Measurements from ENCODE around the gene KNDC1.

Gene KNDC1

GRCh38 chr10:133206356-133207040 lies 46.5 kb downstream of the KNDC1 start:
- DNase-seq (ENCODE audit: low spot score), result no peak

DNA sequence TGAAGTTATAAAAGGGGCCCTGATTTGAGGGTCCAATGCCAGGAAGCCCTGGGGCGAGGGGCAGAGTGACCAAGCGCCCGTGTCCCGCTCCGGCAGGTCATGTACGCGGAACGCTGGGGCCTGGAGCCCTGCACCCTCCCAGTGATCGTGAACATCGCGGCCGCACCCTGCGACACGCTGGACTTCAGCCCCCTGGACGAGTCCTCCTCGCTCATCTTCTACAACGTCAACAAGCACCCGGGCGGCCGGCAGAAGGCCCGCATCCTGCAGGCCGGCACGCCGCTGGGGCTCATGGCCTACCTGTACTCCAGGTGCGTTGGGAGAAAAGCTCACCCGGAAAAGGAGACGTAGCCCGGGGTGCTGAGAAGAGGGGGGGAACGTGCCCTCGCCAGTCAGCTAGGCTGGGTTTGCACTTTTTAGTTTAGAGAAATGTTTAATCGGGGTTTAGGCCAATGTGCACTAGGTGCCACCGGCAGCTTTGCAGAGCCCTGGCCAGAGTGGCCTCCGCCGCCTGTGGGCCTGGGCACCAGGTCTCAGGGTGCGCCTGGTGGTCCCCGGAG lies 47.1 kb downstream of the KNDC1 start:
- no peak for DNase-seq (ENCODE audit: low spot score)

- no peak for DNase-seq (ENCODE audit: low spot score)
These were observed 47.6 kb downstream of the KNDC1 start for GRCh38 chr10:133207627-133208026.

DNA sequence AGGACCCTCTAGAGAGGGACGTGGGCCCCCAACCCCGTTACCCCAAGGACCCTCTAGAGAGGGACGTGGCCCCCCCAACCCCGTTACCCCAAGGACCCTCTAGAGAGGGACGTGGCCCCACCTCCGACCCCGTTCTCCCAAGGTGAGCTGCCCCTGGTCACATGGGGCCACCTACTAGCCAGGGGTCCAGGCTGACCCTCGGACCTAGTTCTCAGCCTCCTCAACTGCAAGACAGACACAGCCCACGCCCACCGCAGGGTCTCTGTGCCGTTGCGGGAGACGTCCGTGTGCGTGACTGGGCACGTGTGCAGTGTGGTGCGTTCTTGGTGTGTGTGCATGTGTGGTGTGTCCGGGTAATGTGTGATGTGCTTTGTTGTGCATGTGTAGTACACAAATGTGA lies 48.4 kb downstream of the KNDC1 start:
- no peak for DNase-seq (ENCODE audit: low spot score)

DNA sequence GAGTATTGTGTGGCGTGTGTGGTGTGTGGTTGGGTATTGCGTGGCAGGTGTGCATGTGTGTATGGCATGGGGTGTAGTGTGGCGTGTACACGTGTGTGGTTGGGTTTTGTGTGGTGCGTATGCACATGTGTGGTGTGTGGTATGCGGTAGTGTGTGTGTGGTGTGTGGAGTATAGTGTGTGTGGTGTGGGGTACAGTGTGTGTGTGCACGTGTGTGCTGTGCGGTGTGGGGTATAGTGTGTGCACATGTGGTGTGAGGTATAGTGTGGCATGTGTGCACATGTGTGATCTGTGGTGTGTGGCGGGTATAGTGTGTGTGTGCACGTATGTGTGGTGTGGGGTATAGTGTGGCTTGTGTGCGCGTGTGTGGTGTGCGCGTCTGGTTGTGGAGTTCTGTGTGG lies 49.1 kb downstream of the KNDC1 start:
- no peak for DNase-seq (ENCODE audit: low spot score)

GRCh38 chr10:133209641-133210040 lies 49.6 kb downstream of the KNDC1 start:
- no peak for DNase-seq (ENCODE audit: low spot score)

- DNase-seq (ENCODE audit: low spot score), result no peak
These were observed 50.5 kb downstream of the KNDC1 start for GRCh38 chr10:133210398-133211140.

DNA sequence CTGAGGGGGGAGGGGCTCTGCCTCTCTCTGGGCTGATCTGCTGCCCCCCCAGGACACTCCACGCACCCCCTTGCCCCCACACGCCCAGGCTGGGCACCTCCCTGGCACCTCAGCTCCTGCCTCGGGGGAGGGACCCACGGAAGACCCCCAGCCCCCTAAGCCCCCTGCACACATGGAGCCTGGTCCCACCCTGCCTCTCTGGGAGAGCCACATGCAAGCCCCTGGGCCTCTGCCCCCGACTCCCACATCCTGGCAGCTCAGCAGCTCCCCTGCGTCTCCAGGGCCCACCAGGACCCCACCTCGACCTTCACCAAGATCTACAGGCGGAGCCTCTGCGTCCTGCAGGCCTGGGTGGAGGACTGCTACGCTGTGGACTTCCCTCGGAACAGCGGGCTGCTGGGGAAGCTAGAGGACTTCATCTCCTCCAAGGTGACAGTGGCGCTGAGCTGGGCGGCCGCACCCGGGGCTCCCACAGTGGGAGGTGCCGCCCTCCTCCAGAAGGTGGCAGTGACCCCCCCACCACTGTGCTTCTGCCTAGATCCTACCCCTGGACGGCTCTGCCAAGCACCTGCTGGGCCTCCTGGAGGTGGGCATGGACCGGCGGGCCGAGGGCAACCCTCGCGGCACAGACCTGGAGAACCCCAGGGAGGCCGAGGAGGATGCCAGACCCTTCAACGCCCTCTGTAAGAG lies 51.3 kb downstream of the KNDC1 start:
- no peak for DNase-seq (ENCODE audit: low spot score)

DNA sequence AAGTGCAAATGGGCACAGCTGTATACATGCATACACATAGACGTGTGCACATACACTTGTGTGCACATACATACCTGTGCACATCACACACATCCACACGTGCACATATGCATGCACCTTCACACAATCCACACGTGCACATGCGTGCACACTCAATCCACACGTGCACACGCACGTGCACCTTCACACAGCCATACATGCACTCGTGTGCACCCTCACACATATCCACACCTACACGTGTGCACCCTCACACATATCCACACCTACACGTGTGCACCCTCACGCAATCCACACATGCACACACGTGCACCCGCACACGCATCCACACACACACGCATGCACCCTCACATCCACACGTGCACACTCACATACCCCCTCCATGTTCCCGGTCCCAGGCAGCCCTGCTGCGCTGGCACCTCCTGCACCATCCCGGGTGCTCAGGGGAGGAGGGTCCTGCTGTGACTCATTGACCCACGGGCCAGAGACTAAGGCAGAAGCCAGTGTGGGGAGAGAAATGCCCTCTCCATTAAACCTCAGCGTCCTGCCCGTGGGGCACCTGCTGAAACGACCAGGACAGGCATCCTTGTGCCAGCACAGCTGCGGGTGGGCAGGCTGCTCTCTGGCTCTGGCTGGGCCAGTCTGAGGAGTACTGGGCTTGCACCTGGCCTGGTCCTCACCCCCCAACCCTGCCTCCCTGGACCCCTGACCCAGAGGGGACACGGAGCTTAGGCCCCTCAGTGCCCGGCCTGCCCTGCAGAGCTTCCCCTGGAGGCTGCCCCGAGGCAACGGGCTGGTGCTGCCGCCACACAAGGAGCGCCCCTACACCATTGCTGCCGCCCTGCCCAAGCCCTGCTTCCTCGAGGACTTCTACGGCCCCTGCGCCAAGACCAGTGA lies 52.2 kb downstream of the KNDC1 start:
- DNase-seq (ENCODE audit: low spot score), result no peak

DNA sequence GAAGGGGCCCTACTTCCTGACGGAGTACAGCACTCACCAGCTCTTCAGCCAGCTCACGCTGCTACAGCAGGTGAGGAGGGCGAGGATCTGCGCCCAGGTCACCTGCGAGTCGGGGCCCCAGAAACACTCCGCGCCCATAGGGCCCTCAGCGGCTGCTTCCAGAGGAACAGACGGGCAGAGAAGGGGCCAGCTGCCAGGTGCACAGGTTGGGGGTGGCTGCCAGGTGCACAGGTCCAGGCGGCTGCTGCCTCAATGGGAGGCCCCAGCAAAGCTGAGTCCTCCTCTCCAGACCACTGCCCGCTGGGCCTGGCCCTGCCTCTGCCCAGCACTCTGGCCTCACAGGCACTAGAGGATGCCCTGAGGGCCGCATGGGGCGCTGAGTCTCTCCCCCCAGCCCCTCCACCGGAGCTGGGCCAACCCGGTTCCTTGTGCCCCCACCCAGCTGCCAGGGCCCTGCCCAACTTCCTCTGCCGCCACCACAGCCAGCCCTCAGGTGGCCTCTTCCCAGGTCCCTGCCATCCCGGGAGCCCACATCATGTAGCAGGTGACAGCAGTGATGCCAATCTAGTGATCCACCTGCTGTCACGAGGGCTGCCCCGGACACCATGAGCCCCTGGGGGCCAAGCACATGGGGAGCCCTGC lies 53.0 kb downstream of the KNDC1 start:
- DNase-seq (ENCODE audit: low spot score), result no peak

DNA sequence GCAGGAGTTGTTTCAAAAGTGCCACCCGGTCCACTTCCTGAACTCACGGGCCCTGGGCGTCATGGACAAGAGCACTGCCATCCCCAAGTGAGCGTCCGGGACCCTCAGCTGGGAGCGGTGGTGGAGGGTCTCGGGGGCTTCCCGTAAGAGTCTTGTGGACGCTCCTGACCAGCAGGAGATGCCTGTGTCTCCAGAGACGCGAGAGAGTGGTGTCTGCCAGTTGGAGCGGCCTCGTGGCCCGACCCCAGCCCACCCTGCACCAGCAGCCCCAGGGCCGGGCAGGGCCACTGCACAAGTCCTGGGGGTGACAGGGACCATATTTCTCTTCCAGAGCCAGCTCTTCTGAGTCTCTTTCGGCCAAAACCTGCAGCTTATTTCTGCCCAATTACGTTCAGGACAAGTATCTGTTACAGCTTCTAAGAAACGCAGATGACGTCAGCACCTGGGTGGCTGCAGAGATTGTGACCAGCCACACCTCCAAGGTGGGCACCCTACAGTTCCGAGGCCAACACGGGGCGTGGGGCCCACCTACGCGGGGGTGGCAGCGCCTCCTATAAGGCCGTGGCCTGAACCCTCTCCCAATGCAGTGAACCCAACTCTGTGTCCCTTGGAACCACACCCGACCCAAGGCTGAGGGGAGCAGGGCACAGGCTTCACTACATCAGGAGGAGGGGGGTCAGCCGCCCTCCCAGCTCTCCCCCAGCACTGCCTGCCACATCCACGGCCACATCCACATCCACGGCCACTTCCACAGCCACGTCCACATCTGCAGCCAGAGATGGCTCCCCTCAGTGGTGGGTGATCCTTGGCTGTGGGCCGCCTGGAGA lies 53.8 kb downstream of the KNDC1 start:
- DNase-seq (ENCODE audit: low spot score), result no peak

DNA sequence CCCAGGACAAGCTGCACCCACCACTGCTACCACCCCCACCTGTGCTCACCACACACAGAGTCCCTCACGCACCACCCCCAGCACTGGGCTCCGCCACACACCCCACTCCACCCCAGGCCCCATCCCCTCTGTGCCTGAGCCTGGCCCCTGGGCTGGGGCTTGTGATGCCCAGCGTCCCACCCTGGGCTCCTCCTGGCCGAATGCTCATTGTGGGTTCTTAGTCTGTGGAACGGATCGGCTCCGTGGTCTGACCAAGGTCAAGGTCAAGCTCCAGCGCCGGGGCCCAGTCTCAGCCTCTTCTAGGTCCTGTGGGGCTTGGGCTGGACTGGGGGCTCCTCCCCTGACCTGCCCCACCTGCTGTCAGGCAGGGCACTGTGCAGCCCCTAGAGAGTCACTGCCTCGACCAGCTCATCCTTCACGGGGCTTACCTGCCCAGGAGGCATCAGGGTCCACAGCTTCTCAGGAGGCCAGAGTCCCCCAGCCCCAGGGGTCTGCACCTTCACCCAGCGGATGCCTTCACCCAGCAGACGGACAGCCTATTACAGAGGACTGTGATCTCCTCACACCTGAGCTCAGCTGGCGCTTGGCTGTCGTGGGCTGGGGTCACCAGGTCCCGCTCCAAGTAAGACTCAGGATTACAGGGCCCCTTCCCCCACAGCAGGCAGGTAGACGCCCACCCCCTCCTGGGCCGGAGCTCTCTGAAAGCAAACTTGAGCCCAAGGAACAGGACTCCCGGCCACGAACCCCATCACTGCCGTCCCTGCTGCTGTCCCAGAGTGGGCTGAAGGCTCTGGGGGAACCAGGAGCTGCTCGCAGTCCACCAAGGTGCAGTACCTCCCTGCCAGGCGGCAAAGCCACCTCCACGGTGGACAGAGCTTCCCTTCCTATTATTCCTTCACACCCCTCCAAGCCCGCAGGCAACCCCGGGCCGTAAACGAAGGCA lies 54.7 kb downstream of the KNDC1 start:
- no peak for DNase-seq (ENCODE audit: low spot score)

DNA sequence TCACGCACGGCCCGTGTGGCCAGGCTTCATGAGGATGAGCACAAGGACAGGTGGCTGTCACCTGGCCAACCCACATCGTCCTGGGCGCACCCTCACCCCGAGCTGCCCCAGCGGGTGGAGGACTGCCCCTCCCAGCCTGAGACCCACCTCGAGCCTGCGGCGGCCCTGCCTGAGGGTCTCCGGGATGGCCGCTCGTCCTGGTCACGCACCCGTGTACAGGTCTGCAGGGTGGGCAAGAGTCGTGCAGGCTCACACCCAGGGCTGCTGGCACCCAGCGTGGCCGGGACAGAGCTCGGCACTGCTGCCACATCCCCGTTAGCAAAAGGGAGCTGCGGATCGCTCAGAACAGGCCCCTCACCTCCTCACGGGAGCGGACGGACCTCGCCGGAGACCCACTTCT lies 55.6 kb downstream of the KNDC1 start:
- DNase-seq (ENCODE audit: low spot score), result no peak

DNA sequence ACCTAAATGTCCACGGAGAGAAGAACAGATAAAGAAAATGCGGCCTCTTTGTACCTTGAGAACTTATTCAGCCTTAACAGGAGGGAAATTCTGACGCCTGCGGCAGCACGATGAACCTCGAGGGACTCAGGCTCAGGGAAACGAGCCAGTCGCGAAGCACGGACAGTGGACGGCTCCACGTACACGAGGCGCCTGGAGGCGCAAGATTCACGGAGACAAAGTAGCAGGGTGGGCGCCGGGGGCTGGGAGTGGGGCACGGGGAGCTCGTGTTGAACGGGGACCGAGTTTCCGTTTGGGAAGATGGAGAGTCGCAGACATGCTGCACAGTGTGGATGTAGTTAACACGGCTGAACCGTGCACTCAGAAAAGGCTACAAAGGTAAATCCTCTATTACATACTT lies 56.8 kb downstream of the KNDC1 start:
- DNase-seq (ENCODE audit: low spot score), result no peak

DNA sequence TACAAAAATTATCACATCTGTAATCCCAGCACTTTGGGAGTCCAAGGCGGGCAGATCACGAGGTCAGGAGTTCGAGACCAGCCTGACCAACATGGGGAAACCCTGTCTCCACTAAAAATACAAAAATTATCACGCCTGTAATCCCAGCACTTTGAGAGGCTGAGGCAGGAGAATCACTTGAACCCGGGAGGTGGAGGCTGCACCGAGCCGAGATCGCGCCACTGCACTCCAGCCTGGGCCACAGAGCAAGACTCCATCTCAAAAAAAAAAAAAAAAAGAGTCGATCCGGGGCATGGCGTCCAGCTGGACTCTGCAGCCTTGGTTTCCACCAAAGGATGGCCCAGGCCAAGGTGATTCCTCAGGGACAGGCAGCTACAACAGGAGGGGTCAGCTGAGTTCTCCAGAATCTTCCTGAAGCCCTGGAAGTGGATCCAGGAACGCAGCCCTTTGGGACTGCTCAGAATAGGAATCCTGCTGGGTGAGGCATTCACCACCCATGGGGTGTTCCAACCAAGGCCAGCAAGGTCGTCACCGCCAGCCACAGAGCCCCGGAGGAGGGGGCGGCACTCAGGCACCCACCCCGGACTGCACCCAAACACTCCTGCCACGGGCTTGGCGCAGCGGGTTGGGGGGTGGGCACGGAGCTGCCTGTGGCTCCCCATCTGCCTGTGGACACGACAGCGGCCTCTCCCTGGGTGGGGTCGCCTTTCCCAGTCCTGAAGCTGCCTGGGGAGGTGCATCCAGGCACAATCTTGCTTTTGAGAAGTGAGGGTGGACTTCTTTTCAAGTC lies 58.0 kb downstream of the KNDC1 start:
- no peak for DNase-seq (ENCODE audit: low spot score)

- no peak for DNase-seq (ENCODE audit: low spot score)
These were observed 58.9 kb downstream of the KNDC1 start for GRCh38 chr10:133218891-133219290.

- DNase-seq (ENCODE audit: low spot score), result no peak
These were observed 59.8 kb downstream of the KNDC1 start for GRCh38 chr10:133219782-133220181.

GRCh38 chr10:133221331-133221730 lies 61.3 kb downstream of the KNDC1 start:
- no peak for DNase-seq (ENCODE audit: low spot score)
